Measurements from ENCODE around the gene FCHSD2.

- no peak for TF ChIP-seq POLR2A (IDR thresholded peaks at IDR 0.05)
- no peak for TF ChIP-seq CTCF (IDR thresholded peaks at IDR 0.05)
Observed at GRCh38 chr11:73009972-73010371, 132.1 kb downstream of the FCHSD2 start.

All from lower leg skin (tissue), 3 donors.